H54 (cell line): ENCODE measurements around the gene NEDD8.

Source experiments
- DNase-seq: peaks from one replicate; pipeline ENCODE4 v3.0.0; 2011; ENCODE audit warnings: low spot score, mixed read lengths; ENCODE audit not compliant: insufficient read length
- FAIRE-seq: peaks from 3 replicates; lab custom pipeline; 2011; peaks lifted over from hg19 to GRCh38; lab: Jason Lieb, UNC
- POLR2A ChIP-seq: IDR thresholded peaks from 2 replicates; pipeline ENCODE4 v1.6.1; 2011; ENCODE audit warnings: low read depth, mild to moderate bottlenecking, low read length

NEDD8 gene

GRCh38 chr14:24184104-24184970 lies 47.8 kb downstream of the NEDD8 start:
- no peak for TF ChIP-seq POLR2A
- FAIRE-seq (no peak), DNase-seq (no peak)

GRCh38 chr14:24183014-24183481 lies 49.1 kb downstream of the NEDD8 start:
- no peak for DNase-seq
- FAIRE-seq: no peak

GRCh38 chr14:24182110-24182882 lies 49.9 kb downstream of the NEDD8 start:
- DNase-seq (no peak), FAIRE-seq (no peak)
- no peak for TF ChIP-seq POLR2A

More at GRCh38 chr14:24183014-24183481, 49.1 kb downstream of the NEDD8 start:
- no peak for TF ChIP-seq POLR2A

GRCh38 chr14:24181371-24182077 lies 50.6 kb downstream of the NEDD8 start:
- FAIRE-seq: no peak
- no peak for TF ChIP-seq POLR2A
- DNase-seq: no peak

- no peak for DNase-seq
- TF ChIP-seq POLR2A: no peak
- FAIRE-seq: no peak
Measured at GRCh38 chr14:24179961-24180796, 52.0 kb downstream of the NEDD8 start.

GRCh38 chr14:24179294-24179960 lies 52.7 kb downstream of the NEDD8 start:
- no peak for DNase-seq
- no peak for FAIRE-seq
- no peak for TF ChIP-seq POLR2A

GRCh38 chr14:24178399-24179178 lies 53.6 kb downstream of the NEDD8 start:
- FAIRE-seq (no peak), DNase-seq (no peak)
- TF ChIP-seq POLR2A: no peak

GRCh38 chr14:24177891-24178290 lies 54.3 kb downstream of the NEDD8 start:
- DNase-seq (no peak), FAIRE-seq (no peak)
- no peak for TF ChIP-seq POLR2A

GRCh38 chr14:24177041-24177825 lies 54.9 kb downstream of the NEDD8 start:
- DNase-seq (no peak), FAIRE-seq (no peak)
- TF ChIP-seq POLR2A: no peak

GRCh38 chr14:24176599-24176998 lies 55.6 kb downstream of the NEDD8 start:
- DNase-seq: no peak
- no peak for FAIRE-seq
- TF ChIP-seq POLR2A: no peak

- no peak for TF ChIP-seq POLR2A
- no peak for DNase-seq
- no peak for FAIRE-seq
Measured at GRCh38 chr14:24172871-24173281, 59.3 kb downstream of the NEDD8 start.
